ENCODE measurements around the gene RNF126.
A peak's percentile ranks its signal among the peaks of the same experiment; 100 is the strongest.
"Not testable (repeated sequence)": the region's sequence is repeated elsewhere in the genome, so short reads cannot be mapped to it uniquely, and the experiment has no call there.

RNF126 gene

GRCh38 chr19:685454-685931 is 22.5 kb upstream of the RNF126 start:
- DNase-seq, result no peak

GRCh38 chr19:682678-683320 is 19.8 kb upstream of the RNF126 start:
- no peak for DNase-seq

DNA sequence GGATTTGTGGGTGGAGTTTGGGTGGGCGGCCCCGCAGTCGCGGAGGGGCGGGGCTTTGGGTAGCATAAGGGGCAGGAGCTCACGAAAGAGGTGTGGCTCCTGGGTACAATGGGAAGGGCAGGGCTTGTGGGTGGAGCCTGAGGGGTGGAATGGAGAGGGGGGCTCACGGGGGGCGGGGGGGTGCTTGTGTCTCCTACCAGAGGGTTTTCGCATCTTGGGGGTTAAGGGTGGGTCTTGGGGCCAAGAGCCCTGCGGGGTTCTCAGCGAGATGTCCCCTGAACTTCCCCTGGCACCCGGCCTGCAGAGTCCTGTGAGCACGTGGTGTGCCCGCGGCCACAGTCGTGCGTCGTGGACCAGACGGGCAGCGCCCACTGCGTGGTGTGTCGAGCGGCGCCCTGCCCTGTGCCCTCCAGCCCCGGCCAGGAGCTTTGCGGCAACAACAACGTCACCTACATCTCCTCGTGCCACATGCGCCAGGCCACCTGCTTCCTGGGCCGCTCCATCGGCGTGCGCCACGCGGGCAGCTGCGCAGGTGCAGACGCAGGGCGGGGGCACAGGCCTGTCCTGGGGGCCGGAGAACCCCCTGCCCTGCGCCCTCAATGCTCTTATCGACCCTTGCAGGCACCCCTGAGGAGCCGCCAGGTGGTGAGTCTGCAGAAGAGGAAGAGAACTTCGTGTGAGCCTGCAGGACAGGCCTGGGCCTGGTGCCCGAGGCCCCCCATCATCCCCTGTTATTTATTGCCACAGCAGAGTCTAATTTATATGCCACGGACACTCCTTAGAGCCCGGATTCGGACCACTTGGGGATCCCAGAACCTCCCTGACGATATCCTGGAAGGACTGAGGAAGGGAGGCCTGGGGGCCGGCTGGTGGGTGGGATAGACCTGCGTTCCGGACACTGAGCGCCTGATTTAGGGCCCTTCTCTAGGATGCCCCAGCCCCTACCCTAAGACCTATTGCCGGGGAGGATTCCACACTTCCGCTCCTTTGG is 18.3 kb upstream of the RNF126 start:
- no peak for DNase-seq

- DNase-seq, result peak; percentile 98
These were observed 17.4 kb upstream of the RNF126 start for GRCh38 chr19:680287-681028.

DNA sequence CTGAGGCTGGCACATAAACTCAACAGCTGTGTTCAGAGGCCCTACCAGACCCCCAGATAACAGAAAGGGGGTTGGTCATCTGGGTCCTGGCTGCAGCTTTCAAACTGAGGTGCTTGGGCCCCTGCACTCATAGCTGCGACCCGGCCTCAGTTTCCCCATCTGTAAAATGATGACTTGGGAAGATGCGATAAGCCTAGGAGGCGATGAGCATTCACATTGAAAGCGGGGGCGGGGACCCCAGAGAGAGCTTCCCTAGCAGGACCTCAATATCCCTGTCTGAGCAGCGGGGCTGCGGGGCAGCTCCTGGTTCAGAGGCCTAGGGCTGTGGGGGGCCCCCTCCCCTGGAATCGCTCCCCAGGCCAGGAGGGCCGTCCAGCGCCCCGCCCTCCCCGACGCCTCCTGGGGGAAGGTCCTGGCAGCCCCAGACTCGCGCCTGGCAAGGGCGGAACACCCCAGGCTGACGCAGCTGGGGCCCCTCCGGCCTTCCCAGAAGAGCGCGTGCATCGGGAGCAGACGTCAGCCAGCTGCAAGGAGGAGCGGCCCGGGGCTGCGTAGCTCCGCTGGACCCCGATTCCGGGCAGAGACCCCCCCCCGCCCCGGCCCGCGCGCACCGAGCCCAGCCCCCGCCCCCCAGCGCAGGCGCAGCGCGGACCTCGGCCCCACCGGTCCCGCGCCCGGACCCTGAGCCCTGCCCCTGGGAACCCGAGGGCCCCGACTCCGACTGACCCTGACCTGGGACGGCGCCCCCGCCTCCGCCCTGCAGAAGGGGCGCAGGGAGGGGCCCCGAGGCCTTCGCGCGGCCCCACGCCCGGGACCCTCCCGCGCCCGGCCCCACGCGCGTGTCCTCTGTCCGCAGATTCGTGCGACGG is 16.6 kb upstream of the RNF126 start:
- DNase-seq, result no peak

DNA sequence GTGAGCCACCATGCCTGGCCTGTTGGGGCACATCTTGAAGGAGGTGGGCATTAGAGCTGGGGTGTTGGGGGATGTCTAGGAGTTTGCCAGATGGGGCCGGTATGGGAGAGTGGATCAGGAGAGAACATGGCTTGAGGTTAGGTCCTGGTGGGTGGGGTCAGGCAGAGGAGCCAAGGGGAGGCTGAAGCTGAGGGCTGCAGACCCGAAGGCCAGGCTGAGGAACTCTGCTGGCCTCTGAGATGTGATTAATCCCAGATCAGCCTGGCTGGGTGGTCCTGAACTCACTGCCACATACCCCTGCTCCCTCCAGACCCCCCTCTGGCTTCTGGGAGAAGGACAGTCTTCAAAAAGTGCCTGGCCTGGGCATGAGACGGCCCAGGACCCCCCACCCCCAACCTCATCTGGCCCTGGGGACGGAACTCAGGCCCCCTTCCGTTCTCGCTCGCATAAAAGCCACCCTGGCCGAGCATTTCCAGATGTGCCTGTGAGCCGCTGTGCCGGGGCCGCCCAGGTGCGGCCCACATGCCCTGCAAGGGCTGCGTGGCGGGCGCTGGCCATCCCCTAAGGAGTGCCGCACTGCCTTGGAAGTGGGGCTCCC is 15.9 kb upstream of the RNF126 start:
- no peak for DNase-seq

- no peak for DNase-seq
These were observed 14.8 kb upstream of the RNF126 start for GRCh38 chr19:677601-678436.

DNA sequence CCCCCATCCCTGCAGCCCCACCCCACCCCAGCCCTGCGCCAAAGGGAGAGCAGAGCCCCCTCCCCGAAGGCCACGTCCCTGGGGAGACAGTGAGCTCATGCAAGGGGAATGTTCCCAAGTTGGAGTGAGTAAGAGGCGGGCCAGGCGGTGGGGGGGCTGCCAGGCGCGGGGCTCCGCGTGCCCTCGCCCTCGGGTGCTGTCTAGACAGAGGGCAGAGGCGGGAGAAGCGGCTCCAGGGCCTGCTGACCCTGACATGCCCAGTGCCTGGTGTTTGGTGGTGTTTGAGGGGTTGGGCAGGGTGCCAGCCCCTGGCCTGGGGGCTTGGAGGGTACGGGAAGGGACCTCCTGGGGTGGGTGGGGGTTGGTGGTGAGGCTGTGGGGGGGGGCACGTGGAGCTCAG is 14.2 kb upstream of the RNF126 start:
- DNase-seq, result no peak

DNA sequence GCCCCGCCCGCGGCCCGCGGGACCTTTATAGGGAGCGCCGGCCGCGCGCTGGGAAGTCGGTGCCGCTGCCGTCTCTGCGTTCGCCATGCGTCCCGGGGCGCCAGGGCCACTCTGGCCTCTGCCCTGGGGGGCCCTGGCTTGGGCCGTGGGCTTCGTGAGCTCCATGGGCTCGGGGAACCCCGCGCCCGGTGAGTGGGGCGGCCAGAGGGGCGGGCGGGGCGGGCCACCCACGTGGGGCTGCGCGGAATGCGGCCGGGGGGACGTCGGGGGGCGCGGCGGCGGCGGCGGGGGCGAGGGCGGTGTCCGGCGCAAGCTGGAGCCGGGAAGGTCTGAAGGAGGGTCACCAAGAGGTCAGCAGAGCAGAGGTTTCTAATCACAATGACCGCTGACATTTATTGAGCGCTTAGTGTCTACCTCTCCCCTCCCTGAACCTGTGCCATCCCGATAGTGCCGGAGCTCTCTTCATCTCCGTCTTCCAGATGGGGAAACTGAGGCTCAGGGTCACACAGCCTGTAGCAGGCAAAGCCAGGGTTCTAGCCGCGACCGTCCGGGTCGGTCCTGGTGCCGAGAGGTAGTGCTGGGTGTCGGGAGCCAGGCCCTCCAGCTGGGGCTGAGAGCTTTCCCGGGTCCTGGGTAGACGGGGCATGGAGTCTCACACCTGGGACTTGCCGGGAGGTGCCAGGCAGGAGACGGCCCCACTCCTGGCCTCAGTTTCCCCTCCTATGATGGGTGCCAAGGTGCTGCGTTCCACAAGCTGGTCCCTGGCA is 13.5 kb upstream of the RNF126 start, which contains the start of gene FSTL3:
Gene FSTL3 (plus strand): TSS at position 54 of the 767 bp plus-strand sequence. CDS start 32 bp downstream, at position 86.
- DNase-seq, result no peak

DNA sequence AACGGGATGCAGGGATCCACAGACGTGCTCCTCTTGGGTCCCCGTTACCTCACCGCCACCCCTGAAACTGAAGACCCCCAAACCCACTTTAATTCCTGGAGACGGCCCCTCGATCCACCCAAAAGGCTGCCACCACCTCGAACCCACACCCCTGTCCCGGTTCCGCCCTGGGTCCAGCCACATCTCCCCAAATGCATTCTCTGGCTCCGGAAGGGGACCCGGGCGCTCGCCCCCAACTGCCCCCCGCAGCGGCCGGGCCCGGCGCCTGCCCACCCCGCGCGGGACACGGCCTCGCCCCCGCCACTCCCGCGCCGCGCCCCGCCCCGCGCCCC is 13.0 kb upstream of the RNF126 start:
- no peak for DNase-seq

DNA sequence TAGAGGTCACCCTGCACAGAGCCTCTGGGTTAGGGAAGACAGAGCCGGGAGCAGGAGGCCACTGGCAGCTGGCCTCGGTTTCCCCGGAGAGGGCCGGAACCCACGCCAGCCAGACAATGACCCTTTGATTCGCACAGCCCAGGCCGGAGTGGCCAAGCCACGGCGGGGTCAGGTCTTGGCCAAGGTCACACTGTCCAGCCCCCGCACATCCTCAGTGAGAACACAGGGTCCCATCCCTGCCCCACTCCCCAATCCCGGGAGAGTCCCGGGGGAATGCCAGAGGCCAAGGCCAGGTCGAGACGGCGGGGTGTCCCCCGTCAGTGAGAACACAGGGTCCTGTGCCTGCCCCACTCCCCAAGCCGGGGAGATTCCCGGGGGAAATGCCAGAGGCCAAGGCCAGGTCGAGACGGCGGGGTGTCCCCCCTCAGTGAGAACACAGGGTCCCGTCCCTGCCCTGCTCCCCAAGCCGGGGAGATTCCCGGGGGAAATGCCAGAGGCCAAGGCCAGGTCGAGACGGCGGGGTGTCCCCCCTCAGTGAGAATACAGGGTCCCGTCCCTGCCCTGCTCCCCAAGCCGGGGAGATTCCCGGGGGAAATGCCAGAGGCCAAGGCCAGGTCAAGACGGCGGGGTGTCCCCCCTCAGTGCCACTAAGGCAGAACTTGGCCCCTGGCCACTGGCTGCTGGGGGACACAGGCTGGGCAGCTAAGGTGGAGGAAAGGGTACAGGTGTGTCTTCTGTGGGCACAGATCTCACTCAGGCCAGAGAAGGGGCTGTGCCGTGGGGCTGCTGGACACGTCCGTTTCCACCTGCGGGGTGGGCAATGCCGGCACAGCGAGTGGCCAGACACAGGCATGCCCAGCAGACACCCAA is 11.5 kb upstream of the RNF126 start:
- no peak for DNase-seq

GRCh38 chr19:670609-671075 is 7.6 kb upstream of the RNF126 start:
- no peak for DNase-seq

DNA sequence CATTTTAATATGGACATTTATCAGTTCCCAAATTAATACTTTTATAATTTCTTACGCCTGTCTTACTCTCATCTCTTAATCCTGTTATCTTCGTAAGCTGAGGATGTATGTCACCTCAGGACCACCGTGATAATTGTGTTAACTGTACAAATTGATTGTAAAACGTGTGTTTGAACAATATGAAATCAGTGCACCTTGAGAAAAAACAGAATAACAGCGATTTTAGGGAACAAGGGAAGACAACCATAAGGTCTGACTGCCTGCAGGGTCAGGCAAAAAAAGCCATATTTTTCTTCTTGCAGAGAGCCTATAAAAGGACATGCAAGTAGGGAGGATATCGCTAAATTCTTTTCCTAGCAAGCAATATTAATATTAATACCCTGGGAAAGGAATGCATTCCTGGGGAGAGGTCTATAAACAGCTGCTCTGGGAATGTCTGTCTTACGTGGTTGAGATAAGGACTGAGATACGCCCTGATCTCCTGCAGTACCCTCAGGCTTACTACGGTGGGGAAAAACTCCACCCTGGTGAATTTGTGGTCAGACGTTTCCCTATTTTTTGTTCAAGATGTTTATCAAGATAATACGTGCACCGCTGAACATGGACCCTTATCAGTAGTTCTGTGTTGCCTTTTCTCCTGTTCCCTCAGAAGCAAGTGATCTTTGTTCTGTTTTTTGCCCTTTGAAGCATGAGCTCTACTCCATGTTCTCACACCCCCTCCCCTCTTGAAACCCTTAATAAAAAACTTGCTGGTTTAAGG is 5.8 kb upstream of the RNF126 start:
- DNase-seq, result not testable (repeated sequence)

DNA sequence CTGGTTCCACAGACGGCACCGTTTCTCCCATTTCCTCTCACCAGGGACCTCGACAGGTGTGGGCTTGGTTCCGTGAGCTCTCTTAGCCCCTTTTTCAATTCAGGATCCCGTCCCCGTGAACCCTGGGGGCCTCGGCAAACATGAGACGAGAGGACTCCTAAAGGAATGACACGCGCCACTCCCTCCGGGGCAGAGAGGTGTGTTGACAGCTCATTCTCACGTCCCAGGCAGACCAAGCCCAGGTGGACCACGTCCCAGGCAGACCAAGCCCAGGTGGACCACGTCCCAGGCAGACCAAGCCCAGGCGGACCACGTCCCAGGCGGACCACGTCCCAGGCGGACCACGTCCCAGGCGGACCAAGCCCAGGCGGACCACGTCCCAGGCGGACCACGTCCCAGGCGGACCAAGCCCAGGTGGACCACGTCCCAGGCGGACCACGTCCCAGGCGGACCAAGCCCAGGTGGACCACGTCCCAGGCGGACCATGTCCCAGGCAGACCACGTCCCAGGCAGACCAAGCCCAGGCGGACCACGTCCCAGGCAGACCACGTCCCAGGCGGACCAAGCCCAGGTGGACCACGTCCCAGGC is 4.1 kb upstream of the RNF126 start:
- DNase-seq, result not testable (repeated sequence)

GRCh38 chr19:664913-665443 is 2.0 kb upstream of the RNF126 start:
- peak; percentile 84 for DNase-seq

DNA sequence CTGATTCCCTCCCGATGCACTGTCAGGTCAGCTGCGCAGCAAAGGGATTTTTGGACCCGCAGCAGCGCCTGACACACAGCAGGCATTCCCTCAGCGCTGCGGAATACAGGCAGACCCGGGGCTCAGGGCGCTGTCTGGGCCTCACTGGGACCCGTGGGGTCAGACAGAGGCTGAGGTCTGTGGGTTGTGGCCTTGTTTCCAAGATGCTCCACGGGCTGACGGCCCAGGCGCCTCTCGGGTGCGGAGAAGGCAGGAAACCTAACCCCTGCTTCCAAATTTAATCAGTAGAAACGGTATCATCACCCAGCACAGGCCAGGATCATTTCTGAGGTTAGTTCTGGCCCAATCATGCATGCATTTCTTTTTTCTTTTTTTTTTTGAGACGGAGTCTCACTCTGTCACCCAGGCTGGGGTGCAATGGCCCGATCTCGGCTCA is 686 bp upstream of the RNF126 start:
- DNase-seq, result no peak

- DNase-seq, result no peak
These were observed 630 bp downstream of the RNF126 start for GRCh38 chr19:662207-662961.

Measured in NCI-H1092 treated with DMSO at 0.1 percent for 48 hours (cell line).